T-helper 1 cell treated with Interleukin-12 subunit alpha and Interleukin-12 subunit beta and Interleukin-4 antibody, amounts not matched to agents 30 μg/mL and 1 μg/mL, for 36 hours (primary cell): ENCODE data around the gene ARMH1.

Source experiments
- H3K27ac Mint-ChIP-seq: one replicate; pipeline ENCODE4 v1.8.0; 2021; ENCODE audit warnings: mild to moderate bottlenecking, mixed read lengths
- H3K27me3 Mint-ChIP-seq: one replicate; pipeline ENCODE4 v1.8.0; 2021; ENCODE audit warnings: low read depth, mixed read lengths
- H3K36me3 Mint-ChIP-seq: one replicate; pipeline ENCODE4 v1.8.0; 2021; ENCODE audit warnings: low read depth, mixed read lengths
- H3K4me1 Mint-ChIP-seq: one replicate; pipeline ENCODE4 v1.8.0; 2021; ENCODE audit warnings: low read depth, mixed read lengths
- H3K4me3 Mint-ChIP-seq: one replicate; pipeline ENCODE4 v1.8.0; 2021; ENCODE audit warnings: mild to moderate bottlenecking, moderate library complexity, mixed read lengths
- H3K9me3 Mint-ChIP-seq: one replicate; pipeline ENCODE4 v1.8.0; 2021; ENCODE audit warnings: mixed read lengths

The ARMH1 gene

GRCh38 chr1:44674113-44675000 is at the start of gene ARMH1, which contains the start of gene TMEM53:
Gene ARMH1, plus strand, starts transcription at chr1:44674714. Its CDS starts 14,984 bp downstream, at chr1:44689698.
Gene TMEM53, minus strand, starts transcription at chr1:44674481. Its CDS starts 90 bp downstream, at chr1:44674391.
- Mint-ChIP-seq H3K9me3 (no peaks in the 10 kb centered on the region), H3K27me3 (no peaks in the 10 kb centered on the region), H3K4me3 (peak within 1 kb of the TSS; percentile 88), H3K27ac (peak within 1 kb of the TSS; percentile 91), H3K4me1 (peaks cover 25% of the 10 kb centered on the region), H3K36me3 (no peaks in the 10 kb centered on the region)

- Mint-ChIP-seq H3K27ac (no peak overlapping the region), H3K4me1 (peaks cover under 1% of the 10 kb centered on the region), H3K4me3 (no peak overlapping the region), H3K36me3 (peaks cover 1% of the 10 kb centered on the region), H3K27me3 (no peaks in the 10 kb centered on the region), H3K9me3 (no peaks in the 10 kb centered on the region)
Observed at GRCh38 chr1:44625348-44625747, 49.2 kb upstream of the ARMH1 start.

DNA sequence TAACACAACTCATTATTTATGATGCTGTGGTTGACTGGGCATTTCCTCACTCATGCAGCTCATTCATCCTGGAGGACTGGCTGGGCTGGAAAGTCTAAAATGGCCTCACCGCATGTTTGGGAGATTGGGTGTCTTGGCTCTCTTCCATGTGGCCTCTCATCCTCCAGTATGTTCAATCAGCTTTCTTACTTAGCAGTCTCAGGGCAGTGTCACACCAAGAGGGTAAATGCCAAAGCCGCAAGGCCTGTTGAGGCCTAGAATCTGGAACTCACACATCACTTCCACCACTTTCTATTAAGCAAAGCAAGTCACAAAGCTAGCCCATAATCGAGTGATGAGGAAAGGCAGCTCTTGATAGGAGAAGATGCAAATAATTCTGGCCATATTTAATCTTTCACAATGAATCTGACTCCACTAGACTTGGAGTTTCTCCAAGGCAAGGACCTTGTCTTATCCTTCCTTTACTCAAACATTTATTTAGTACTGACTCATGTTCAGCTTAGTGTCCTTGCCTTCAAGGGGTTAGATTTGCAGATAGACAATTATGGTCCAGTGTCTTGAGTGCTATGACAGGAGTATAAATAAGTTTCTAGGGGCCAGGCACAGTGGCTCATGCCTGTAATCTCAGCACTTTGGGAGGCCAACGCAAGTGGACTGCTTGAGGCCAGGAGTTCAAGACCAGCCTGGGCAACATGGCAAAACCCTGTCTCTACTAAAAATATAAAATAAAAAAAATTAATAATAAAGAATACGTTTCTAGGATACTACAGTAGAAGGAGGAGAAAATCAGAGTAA is 45.4 kb upstream of the ARMH1 start:
- Mint-ChIP-seq H3K4me3 (no peak overlapping the region), H3K27ac (no peak overlapping the region), H3K36me3 (peaks cover 13% of the 10 kb centered on the region), H3K4me1 (peaks cover 24% of the 10 kb centered on the region), H3K9me3 (peaks cover 5% of the 10 kb centered on the region), H3K27me3 (no peaks in the 10 kb centered on the region)

DNA sequence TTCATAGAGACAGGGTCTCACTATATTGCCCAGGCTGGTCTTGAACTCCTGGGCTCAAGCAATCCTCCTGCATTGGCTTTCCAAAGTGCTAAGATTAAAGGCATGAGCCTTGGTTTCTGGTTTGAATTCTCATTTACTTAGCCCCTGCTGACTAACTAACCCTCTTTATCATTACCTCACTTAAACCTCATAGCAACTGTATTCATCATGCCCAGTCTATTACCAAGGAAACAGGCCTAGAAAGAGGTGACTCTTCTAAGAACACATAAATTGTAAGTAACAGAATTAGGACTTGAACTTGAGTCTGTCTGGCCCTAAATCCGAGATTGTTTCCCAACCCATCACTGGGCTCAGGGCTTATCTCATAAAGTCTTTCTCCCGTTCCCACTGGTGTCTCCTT is 44.4 kb upstream of the ARMH1 start:
- Mint-ChIP-seq H3K36me3 (peaks cover 16% of the 10 kb centered on the region), H3K4me1 (peaks cover 32% of the 10 kb centered on the region), H3K27ac (peak overlapping the region; percentile 97), H3K27me3 (no peaks in the 10 kb centered on the region), H3K4me3 (peak overlapping the region; percentile 89), H3K9me3 (peaks cover 5% of the 10 kb centered on the region)

DNA sequence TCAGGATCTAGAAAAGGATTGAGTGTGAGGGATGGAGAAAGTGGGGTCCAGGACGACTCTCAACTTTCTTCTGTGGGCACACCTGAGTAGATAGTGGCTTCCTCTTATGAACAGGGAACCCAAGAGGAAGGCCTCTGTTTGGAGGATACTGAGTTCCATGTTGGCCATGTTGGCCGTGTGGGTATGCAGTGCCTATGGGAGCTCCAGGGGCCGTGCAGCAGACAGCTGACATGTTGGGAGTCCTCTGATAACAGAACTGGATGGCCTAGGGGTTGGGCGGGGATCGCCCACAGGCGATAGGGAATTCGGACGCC is 43.2 kb upstream of the ARMH1 start:
- H3K4me1 Mint-ChIP-seq = peaks cover 32% of the 10 kb centered on the region
- H3K9me3 Mint-ChIP-seq = peaks cover 5% of the 10 kb centered on the region
- peak overlapping the region; percentile 89 for H3K4me3 Mint-ChIP-seq
- H3K27me3 Mint-ChIP-seq = no peaks in the 10 kb centered on the region
- peak overlapping the region; percentile 97 for H3K27ac Mint-ChIP-seq
- H3K36me3 Mint-ChIP-seq = peaks cover 25% of the 10 kb centered on the region

DNA sequence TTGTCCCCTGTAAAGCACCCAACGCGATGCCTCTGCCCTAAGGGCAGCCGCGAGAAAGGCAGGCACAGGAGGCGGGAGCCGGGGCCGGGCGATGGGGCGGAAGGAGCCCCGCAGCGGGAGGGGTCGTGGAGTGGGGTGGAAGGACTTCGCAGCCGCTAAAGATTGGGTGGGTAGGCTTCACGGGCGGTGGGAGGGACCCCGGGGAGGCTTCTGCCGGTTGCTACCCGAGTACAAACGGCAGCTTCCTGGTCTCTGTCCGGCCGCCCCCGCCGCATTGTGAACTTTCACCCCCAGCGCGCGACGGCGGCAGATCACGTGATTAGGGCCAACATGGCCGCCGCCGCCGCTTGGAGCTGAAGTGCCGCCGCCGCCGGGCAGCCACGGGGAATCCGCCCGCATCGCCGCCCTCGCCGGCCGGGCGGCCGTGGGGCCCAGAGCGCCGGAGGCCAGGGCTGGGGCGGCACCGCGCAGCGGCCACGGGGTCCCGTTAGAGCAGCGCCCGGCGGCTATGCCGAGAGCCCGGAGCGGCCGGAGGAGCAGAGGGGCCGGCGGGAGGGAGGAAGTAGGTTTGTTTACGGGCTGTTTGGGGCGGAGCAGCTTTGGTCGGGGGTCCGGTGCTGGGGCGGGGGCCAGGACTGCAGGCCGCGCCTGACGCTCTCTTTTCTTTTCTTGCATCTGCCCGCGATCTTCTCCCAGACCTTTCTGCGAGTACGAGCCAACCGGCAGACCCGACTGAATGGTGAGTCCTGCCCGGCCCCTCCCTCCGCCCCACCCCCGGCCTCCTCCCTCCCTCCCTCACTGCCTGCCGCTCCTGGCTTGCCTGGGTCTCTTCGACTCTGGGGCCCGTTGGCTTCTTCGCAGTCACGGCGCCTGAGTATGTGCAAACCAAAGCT is 42.6 kb upstream of the ARMH1 start:
- Mint-ChIP-seq H3K27ac (peak overlapping the region; percentile 97), H3K9me3 (peaks cover 5% of the 10 kb centered on the region), H3K4me1 (peaks cover 32% of the 10 kb centered on the region), H3K27me3 (no peaks in the 10 kb centered on the region), H3K36me3 (peaks cover 29% of the 10 kb centered on the region), H3K4me3 (peak overlapping the region; percentile 89)

DNA sequence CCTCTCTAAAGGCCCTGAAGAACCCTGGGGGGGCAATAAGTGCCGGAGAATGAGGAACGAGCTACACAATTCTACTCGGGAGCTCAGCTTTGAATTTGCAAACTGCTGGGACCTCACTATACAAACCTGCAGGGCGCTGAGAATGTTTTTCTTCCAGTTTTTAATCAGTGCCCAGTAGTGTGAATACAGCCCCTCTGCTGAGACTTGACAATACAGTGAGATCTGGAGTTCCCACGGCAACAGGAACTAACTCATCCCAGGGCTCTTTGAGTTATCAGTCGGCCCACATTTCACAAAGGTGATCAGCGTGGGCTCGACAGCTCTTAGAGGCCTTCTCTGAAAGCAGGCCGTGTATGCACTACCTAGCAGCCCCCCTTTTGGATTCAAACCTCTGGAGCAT is 41.9 kb upstream of the ARMH1 start:
- peaks cover 35% of the 10 kb centered on the region for H3K36me3 Mint-ChIP-seq
- H3K9me3 Mint-ChIP-seq = peaks cover 5% of the 10 kb centered on the region
- H3K4me1 Mint-ChIP-seq = peaks cover 32% of the 10 kb centered on the region
- H3K27ac Mint-ChIP-seq = peak overlapping the region; percentile 91
- peak overlapping the region; percentile 88 for H3K4me3 Mint-ChIP-seq
- H3K27me3 Mint-ChIP-seq = no peaks in the 10 kb centered on the region

GRCh38 chr1:44634606-44635189 is 39.8 kb upstream of the ARMH1 start:
- H3K36me3 Mint-ChIP-seq = peaks cover 44% of the 10 kb centered on the region
- H3K9me3 Mint-ChIP-seq = peaks cover 5% of the 10 kb centered on the region
- peaks cover 32% of the 10 kb centered on the region for H3K4me1 Mint-ChIP-seq
- no peak overlapping the region for H3K27ac Mint-ChIP-seq
- no peaks in the 10 kb centered on the region for H3K27me3 Mint-ChIP-seq
- no peak overlapping the region for H3K4me3 Mint-ChIP-seq

GRCh38 chr1:44635439-44635838 is 39.1 kb upstream of the ARMH1 start:
- Mint-ChIP-seq H3K9me3 (peaks cover 5% of the 10 kb centered on the region), H3K27me3 (no peaks in the 10 kb centered on the region), H3K27ac (no peak overlapping the region), H3K4me1 (peaks cover 31% of the 10 kb centered on the region), H3K4me3 (no peak overlapping the region), H3K36me3 (peaks cover 42% of the 10 kb centered on the region)

DNA sequence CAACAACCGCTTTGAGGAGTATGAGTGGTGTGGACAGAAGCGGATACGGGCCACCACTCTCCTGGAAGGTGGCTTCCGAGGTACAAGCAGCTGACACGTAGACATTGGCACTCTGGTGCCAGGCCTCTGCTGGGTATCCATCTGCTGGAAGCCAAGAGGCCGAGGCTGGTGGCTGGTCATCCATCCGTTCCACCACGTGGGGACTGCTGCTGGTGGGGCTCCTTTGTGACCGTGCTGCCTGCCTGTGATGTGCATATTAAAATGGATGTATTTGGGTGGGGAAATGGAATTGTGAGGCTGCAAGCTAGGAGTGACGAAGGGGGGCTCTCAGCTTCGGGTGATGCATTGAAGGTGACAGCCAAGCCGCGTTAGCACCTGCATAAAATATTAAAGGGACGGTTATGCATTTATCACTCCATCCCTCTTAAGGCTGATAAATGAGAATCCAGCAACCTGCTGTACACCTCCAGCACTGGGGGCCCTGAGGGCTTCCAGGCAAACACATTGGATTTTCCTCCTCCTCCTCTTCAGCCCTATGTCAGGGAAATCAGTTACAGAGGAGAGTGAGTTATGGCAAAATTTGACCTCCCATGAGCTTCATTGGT is 38.3 kb upstream of the ARMH1 start:
- H3K36me3 Mint-ChIP-seq = peaks cover 39% of the 10 kb centered on the region
- H3K27me3 Mint-ChIP-seq = no peaks in the 10 kb centered on the region
- no peak overlapping the region for H3K4me3 Mint-ChIP-seq
- no peaks in the 10 kb centered on the region for H3K9me3 Mint-ChIP-seq
- H3K27ac Mint-ChIP-seq = no peak overlapping the region
- H3K4me1 Mint-ChIP-seq = peaks cover 24% of the 10 kb centered on the region

DNA sequence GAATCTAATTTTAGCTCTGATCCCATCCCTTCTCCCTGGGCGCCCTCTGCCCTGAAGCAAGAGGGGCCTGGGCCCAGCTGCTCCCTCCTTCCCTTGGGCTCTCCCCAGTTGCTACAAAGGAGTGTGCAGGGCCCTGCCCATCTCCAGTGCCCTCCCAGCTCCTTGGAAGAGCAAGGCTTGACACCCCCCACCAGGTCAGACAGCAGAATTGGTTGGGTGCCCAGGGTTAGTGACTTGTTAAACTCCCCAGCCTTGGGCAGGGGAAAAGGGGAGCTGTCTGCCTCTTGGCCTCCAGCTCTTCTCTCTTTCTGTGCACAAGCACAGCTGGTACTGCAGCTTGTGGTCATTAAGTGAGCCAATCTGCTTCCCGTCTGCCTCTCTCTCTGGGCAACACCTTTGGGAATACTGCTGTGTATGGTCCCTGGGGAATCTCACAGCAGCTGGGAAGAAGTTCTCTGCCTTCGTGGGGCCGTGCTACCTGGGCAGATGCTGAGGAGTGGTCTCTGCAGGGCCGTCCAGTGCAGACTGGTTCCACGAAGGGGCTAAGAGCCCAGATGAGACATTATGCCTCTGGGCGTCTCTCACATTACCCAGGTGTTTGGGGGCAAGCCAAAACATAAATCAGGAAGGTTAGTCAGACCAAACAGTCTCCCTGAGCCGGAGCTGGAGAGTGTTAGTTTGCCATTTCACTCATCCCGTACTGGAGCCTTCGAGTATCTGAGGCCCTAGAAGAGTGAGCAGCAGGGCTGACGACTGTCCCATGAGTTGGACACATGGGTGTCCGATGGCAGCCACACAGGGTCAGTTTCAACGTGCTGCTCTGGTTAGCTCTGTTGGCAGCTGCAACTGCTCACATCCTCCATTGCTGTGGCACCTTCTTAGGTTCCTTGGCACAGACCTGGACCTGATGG is 37.6 kb upstream of the ARMH1 start:
- H3K9me3 Mint-ChIP-seq = no peaks in the 10 kb centered on the region
- H3K27me3 Mint-ChIP-seq = no peaks in the 10 kb centered on the region
- H3K4me1 Mint-ChIP-seq = peaks cover 21% of the 10 kb centered on the region
- no peak overlapping the region for H3K4me3 Mint-ChIP-seq
- H3K27ac Mint-ChIP-seq = no peak overlapping the region
- H3K36me3 Mint-ChIP-seq = peaks cover 39% of the 10 kb centered on the region

DNA sequence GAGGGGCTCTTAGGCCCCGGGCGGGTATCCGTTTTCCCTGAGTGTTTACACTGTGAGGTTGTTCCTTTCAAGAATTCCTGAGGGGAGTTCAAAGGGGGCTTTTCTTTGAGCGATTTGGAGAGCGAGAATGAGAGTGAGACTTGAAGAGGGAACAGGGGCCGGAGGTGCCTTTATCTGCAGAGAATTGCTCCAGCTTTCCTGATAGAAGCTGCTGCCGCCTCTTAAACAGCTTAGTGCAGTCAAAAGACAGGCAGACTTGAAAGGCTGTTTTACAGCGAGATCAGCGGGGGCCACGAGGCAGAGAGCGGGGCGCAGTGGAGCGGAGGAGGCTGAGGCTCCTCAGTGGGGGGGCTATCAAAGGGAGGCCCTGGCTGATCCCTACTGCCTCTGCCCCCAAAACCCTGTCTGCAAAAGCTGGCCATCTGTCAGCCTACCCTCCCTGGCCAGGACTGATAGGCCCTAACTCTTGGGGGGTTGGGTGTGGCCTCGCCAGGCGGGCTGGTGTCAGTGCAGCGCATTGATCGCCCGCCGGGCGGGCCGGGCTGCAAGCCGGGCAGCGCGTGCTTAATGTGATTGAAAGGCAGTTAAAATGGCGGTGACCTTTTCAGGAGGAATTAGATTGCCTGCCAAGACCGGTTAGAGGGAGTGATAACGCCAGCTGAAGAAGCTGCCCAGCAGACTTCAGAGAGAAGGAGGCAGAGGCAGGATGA is 36.7 kb upstream of the ARMH1 start:
- Mint-ChIP-seq H3K4me3 (no peak overlapping the region), H3K27me3 (no peaks in the 10 kb centered on the region), H3K4me1 (peaks cover 16% of the 10 kb centered on the region), H3K27ac (no peak overlapping the region), H3K36me3 (peaks cover 45% of the 10 kb centered on the region), H3K9me3 (no peaks in the 10 kb centered on the region)
